ENCODE measurements around the gene TNKS2.

- TF ChIP-seq CTCF (IDR thresholded peaks at IDR 0.05) = no peak
- no peak for TF ChIP-seq EZH2 (IDR thresholded peaks at IDR 0.05; ENCODE audit: borderline replicate concordance, insufficient read depth, low read depth, low read length, poor library complexity, severe bottlenecking)
Measured at GRCh38 chr10:91838199-91838598, 40.0 kb downstream of the TNKS2 start.

All from B cell (primary cell).